Neural cell (in vitro differentiated cells): Measurements from ENCODE around the gene CLIP4. TPM values are rescaled to one million over a fixed set of nuclear protein-coding genes. Genes with fewer than 3 reads are reported as not detected.

Experiments
- H2AFZ ChIP-seq: fragments of 200-600, 300-800 bp; sonication (generic), shearing (Covaris generic); 2 replicates; pipeline ENCODE4 v1.6.0; 2014; ENCODE audit warnings: low read depth, mild to moderate bottlenecking, antibody characterized with exemption, low read length, moderate library complexity
- H3F3A ChIP-seq: fragments of 200-600 bp; shearing (Covaris generic); 2 replicates; pipeline ENCODE4 v1.6.1; 2016; ENCODE audit warnings: mild to moderate bottlenecking, moderate library complexity, mixed read lengths, antibody characterized with exemption, low read length; ENCODE audit not compliant: insufficient read depth, poor library complexity, severe bottlenecking
- H3K27ac ChIP-seq: fragments of 200-600, 300-800 bp; sonication (generic), shearing (Covaris generic); 2 replicates; pipeline ENCODE4 v1.5.1; 2014; ENCODE audit warnings: mild to moderate bottlenecking, low read length, moderate library complexity
- H3K27me3 ChIP-seq: fragments of 300-800, 200-600 bp; sonication (generic), shearing (Covaris generic); 2 replicates; pipeline ENCODE4 v1.6.0; 2014; ENCODE audit warnings: mild to moderate bottlenecking, low read depth, low read length, moderate library complexity; ENCODE audit not compliant: insufficient read depth
- H3K36me3 ChIP-seq: fragments of 300-800, 200-600 bp; sonication (generic), shearing (Covaris generic); 2 replicates; pipeline ENCODE4 v1.5.1; 2014; ENCODE audit warnings: mild to moderate bottlenecking, antibody characterized with exemption, low read length, moderate library complexity; ENCODE audit not compliant: insufficient read depth
- H3K4me2 ChIP-seq: fragments of 300-800, 200-600 bp; sonication (generic), shearing (Covaris generic); 2 replicates; pipeline ENCODE4 v1.6.0; 2014; ENCODE audit warnings: mild to moderate bottlenecking, low read length
- H3K4me3 ChIP-seq: fragments of 300-800, 200-600 bp; sonication (generic), shearing (Covaris generic); 2 replicates; pipeline ENCODE4 v1.5.1; 2014; ENCODE audit warnings: mild to moderate bottlenecking, low read length, moderate library complexity
- H3K79me2 ChIP-seq: fragments of 200-600 bp; shearing (Covaris generic); replicated peaks from 2 replicates; pipeline ENCODE4 v1.6.0; 2014; ENCODE audit warnings: mild to moderate bottlenecking, low read length, moderate library complexity; ENCODE audit not compliant: insufficient read depth
- H3K9ac ChIP-seq: fragments of 300-800, 200-600 bp; sonication (generic), shearing (Covaris generic); 2 replicates; pipeline ENCODE4 v1.6.1; 2016; ENCODE audit warnings: mild to moderate bottlenecking, low read length, mixed read lengths
- H3K9me2 ChIP-seq: fragments of 200-600 bp; shearing (Covaris generic); 2 replicates; pipeline ENCODE4 v1.6.1; 2016; ENCODE audit warnings: mild to moderate bottlenecking, low read length, mixed read lengths; ENCODE audit not compliant: insufficient read depth
- H3K9me3 ChIP-seq: fragments of 200-600, 300-800 bp; sonication (generic), shearing (Covaris generic); 2 replicates; pipeline ENCODE4 v1.6.1; 2016; ENCODE audit warnings: mild to moderate bottlenecking, mixed run types, low read length, moderate library complexity, mixed read lengths
- H4K20me1 ChIP-seq: fragments of 200-600 bp; shearing (Covaris generic); 2 replicates; pipeline ENCODE4 v1.6.1; 2016; ENCODE audit warnings: mild to moderate bottlenecking, mixed run types; ENCODE audit not compliant: insufficient read depth
- CTCF ChIP-seq: fragments of 450-650 bp; IDR thresholded peaks from 2 replicates; pipeline ENCODE4 v1.5.1; 2014; ENCODE audit warnings: antibody characterized with exemption, mild to moderate bottlenecking, moderate library complexity; ENCODE audit not compliant: poor library complexity, severe bottlenecking
- EP300 ChIP-seq: fragments of 450-650 bp; conservative IDR thresholded peaks from 2 replicates; pipeline ENCODE4 v1.6.1; 2014; ENCODE audit warnings: antibody characterized with exemption, mild to moderate bottlenecking, moderate library complexity; ENCODE audit not compliant: poor library complexity, severe bottlenecking
- EZH2 ChIP-seq: fragments of 200-600, 300-800 bp; shearing (Covaris generic), sonication (generic); IDR thresholded peaks from 2 replicates; pipeline ENCODE4 v1.6.1; 2014; ENCODE audit warnings: antibody characterized with exemption, low read length, borderline replicate concordance, mild to moderate bottlenecking; ENCODE audit not compliant: insufficient read depth, poor library complexity, severe bottlenecking
- MXI1 ChIP-seq: fragments of 450-650 bp; conservative IDR thresholded peaks from 2 replicates; pipeline ENCODE4 v1.6.1; 2014; ENCODE audit warnings: antibody characterized with exemption, mild to moderate bottlenecking; ENCODE audit not compliant: poor library complexity, severe bottlenecking
- POLR2AphosphoS5 ChIP-seq: IDR thresholded peaks from 2 replicates; pipeline ENCODE4 v1.6.1; 2012
- RAD21 ChIP-seq: fragments of 450-650 bp; conservative IDR thresholded peaks from 2 replicates; pipeline ENCODE4 v1.6.1; 2014; ENCODE audit warnings: antibody characterized with exemption, mild to moderate bottlenecking, moderate library complexity
- SMC3 ChIP-seq: fragments of 450-650 bp; conservative IDR thresholded peaks from 2 replicates; pipeline ENCODE4 v1.6.1; 2014; ENCODE audit warnings: antibody characterized with exemption, mild to moderate bottlenecking, moderate library complexity; ENCODE audit not compliant: poor library complexity
- TAF1 ChIP-seq: IDR thresholded peaks from 2 replicates; pipeline ENCODE4 v1.6.1; 2012; ENCODE audit warnings: low read depth
- polyA plus RNA-seq: library from polyadenylated mRNA; depleted of rRNA; stranded (reverse); fragments of >200 nt; gene quantifications from 2 replicates; pipeline ENCODE4 v1.2.3, GENCODE V29; 2014
- TF ChIP-seq, protein P1 (sequence below): IDR thresholded peaks from 2 replicates; pipeline ENCODE4 v1.6.1; 2012; ENCODE audit warnings: borderline replicate concordance

Gene CLIP4
- polyA plus RNA-seq, 1 donor from 2014 or later, result 10.2 TPM

- H3K4me2 ChIP-seq, result no peak overlapping the region
- no peaks in the 10 kb centered on the region for H3K36me3 ChIP-seq
- H3K9ac ChIP-seq, result no peak overlapping the region
- H3F3A ChIP-seq, result no peaks in the 10 kb centered on the region
- no peak overlapping the region for H3K27ac ChIP-seq
- H3K79me2 ChIP-seq, result no peaks in the 10 kb centered on the region
- no peak overlapping the region for H3K4me3 ChIP-seq
- no peak for TF ChIP-seq EZH2
- no peak for TF ChIP-seq RAD21
- TF ChIP-seq, protein P1, sequence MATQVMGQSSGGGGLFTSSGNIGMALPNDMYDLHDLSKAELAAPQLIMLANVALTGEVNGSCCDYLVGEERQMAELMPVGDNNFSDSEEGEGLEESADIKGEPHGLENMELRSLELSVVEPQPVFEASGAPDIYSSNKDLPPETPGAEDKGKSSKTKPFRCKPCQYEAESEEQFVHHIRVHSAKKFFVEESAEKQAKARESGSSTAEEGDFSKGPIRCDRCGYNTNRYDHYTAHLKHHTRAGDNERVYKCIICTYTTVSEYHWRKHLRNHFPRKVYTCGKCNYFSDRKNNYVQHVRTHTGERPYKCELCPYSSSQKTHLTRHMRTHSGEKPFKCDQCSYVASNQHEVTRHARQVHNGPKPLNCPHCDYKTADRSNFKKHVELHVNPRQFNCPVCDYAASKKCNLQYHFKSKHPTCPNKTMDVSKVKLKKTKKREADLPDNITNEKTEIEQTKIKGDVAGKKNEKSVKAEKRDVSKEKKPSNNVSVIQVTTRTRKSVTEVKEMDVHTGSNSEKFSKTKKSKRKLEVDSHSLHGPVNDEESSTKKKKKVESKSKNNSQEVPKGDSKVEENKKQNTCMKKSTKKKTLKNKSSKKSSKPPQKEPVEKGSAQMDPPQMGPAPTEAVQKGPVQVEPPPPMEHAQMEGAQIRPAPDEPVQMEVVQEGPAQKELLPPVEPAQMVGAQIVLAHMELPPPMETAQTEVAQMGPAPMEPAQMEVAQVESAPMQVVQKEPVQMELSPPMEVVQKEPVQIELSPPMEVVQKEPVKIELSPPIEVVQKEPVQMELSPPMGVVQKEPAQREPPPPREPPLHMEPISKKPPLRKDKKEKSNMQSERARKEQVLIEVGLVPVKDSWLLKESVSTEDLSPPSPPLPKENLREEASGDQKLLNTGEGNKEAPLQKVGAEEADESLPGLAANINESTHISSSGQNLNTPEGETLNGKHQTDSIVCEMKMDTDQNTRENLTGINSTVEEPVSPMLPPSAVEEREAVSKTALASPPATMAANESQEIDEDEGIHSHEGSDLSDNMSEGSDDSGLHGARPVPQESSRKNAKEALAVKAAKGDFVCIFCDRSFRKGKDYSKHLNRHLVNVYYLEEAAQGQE, result no peak
- TF ChIP-seq MXI1, result no peak
- no peak for TF ChIP-seq CTCF
- TF ChIP-seq TAF1, result no peak
- no peak for TF ChIP-seq POLR2AphosphoS5
- TF ChIP-seq EP300, result no peak
- no peak for TF ChIP-seq SMC3
- no peaks in the 10 kb centered on the region for H4K20me1 ChIP-seq
- no peaks in the 10 kb centered on the region for H3K9me2 ChIP-seq
- H2AFZ ChIP-seq, result no peak overlapping the region
- no peaks in the 10 kb centered on the region for H3K9me3 ChIP-seq
- no peaks in the 10 kb centered on the region for H3K27me3 ChIP-seq
These were observed 39.1 kb upstream of the CLIP4 start for GRCh38 chr2:29075894-29076705.

GRCh38 chr2:29079887-29080286 is 35.3 kb upstream of the CLIP4 start:
- Histone ChIP-seq H3K4me2 (no peak overlapping the region), H3K36me3 (no peaks in the 10 kb centered on the region), H3F3A (no peaks in the 10 kb centered on the region), H3K9me3 (no peaks in the 10 kb centered on the region), H3K27ac (no peak overlapping the region), H4K20me1 (no peaks in the 10 kb centered on the region), H3K9me2 (no peaks in the 10 kb centered on the region), H3K4me3 (no peak overlapping the region), H2AFZ (no peak overlapping the region), H3K27me3 (no peaks in the 10 kb centered on the region), H3K79me2 (no peaks in the 10 kb centered on the region), H3K9ac (no peak overlapping the region)
- TF ChIP-seq RAD21, result no peak
- TF ChIP-seq CTCF, result no peak
- no peak for TF ChIP-seq TAF1
- no peak for TF ChIP-seq EP300
- TF ChIP-seq SMC3, result no peak
- TF ChIP-seq, protein P1, result no peak
- TF ChIP-seq POLR2AphosphoS5, result no peak
